DOHH2 (cell line): Measurements from ENCODE around the gene SEC14L3.

Source experiments
- EZH2phosphoT487 ChIP-seq: fragments of 200-600 bp; sonication (generic); IDR thresholded peaks from 2 replicates; pipeline ENCODE4 v1.6.1; 2017; ENCODE audit warnings: borderline replicate concordance, mild to moderate bottlenecking, antibody characterized with exemption, low read length, moderate library complexity, mixed read lengths
- TF ChIP-seq, protein P1 (sequence below): fragments of 200-600 bp; sonication (generic); IDR thresholded peaks from one replicate; pipeline ENCODE4 v1.5.1; 2014; ENCODE audit warnings: antibody characterized with exemption, mild to moderate bottlenecking, low read depth, low read length; ENCODE audit not compliant: poor library complexity, severe bottlenecking

DNA sequence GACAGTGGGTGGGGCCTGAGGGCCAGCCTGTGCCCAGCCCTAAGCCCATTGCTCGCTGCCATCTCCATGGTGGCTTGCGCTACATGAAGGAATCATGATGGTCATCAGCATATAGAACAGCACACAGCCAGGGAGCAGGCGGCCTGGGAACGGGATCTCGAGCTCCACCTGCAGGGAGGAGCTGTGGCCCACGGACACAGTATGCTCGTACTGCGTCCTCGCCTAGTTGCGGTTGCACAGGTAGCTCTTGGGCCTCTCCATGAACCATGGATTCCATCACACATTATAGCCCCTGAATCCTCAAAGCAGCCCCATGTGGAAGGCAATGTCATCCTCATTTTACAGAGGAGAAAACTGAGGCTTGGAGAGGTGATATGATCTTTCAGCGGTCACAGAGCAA is 18.6 kb upstream of the SEC14L3 start:
- no peak for TF ChIP-seq EZH2phosphoT487
- TF ChIP-seq, protein P1, sequence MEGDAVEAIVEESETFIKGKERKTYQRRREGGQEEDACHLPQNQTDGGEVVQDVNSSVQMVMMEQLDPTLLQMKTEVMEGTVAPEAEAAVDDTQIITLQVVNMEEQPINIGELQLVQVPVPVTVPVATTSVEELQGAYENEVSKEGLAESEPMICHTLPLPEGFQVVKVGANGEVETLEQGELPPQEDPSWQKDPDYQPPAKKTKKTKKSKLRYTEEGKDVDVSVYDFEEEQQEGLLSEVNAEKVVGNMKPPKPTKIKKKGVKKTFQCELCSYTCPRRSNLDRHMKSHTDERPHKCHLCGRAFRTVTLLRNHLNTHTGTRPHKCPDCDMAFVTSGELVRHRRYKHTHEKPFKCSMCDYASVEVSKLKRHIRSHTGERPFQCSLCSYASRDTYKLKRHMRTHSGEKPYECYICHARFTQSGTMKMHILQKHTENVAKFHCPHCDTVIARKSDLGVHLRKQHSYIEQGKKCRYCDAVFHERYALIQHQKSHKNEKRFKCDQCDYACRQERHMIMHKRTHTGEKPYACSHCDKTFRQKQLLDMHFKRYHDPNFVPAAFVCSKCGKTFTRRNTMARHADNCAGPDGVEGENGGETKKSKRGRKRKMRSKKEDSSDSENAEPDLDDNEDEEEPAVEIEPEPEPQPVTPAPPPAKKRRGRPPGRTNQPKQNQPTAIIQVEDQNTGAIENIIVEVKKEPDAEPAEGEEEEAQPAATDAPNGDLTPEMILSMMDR = no peak
